NT2/D1 (cell line): ENCODE results near the gene CFAP61.

Experiments
- DNase-seq: peaks from one replicate; pipeline ENCODE4 v3.0.0-alpha.2; 2011; ENCODE audit warnings: low read depth, low spot score
- H3K27me3 ChIP-seq: 2 replicates; pipeline ENCODE4 v1.6.0; 2011; ENCODE audit warnings: mild to moderate bottlenecking; ENCODE audit not compliant: insufficient read length, insufficient read depth
- H3K36me3 ChIP-seq: 2 replicates; pipeline ENCODE4 v1.6.1; 2011; ENCODE audit warnings: mild to moderate bottlenecking, low read length, mixed read lengths; ENCODE audit not compliant: insufficient read depth, insufficient read length
- H3K4me1 ChIP-seq: 2 replicates; pipeline ENCODE4 v1.5.1; 2011; ENCODE audit not compliant: insufficient read depth, insufficient read length
- H3K4me3 ChIP-seq: 2 replicates; pipeline ENCODE4 v1.5.1; 2011; ENCODE audit warnings: low read depth; ENCODE audit not compliant: insufficient read length
- H3K9ac ChIP-seq: 2 replicates; pipeline ENCODE4 v1.6.0; 2011; ENCODE audit warnings: low read depth; ENCODE audit not compliant: insufficient read length
- H3K9me3 ChIP-seq: 2 replicates; pipeline ENCODE4 v1.5.1; 2011; ENCODE audit warnings: mild to moderate bottlenecking, low read length; ENCODE audit not compliant: insufficient read depth
- SUZ12 ChIP-seq: IDR thresholded peaks from 2 replicates; pipeline ENCODE4 v1.6.1; 2011; ENCODE audit not compliant: insufficient read length, insufficient read depth; ENCODE audit errors: extremely low read depth
- YY1 ChIP-seq: IDR thresholded peaks from 2 replicates; pipeline ENCODE4 v1.6.1; 2011; ENCODE audit not compliant: insufficient read length, insufficient read depth
- ZNF274 ChIP-seq: IDR thresholded peaks from 2 replicates; pipeline ENCODE4 v1.6.1; 2011; ENCODE audit warnings: mild to moderate bottlenecking, low read depth, low read length

The CFAP61 gene

GRCh38 chr20:20148779-20149178, 96.4 kb downstream of the CFAP61 start:
- H3K4me3 ChIP-seq = no peak overlapping the region
- TF ChIP-seq SUZ12 (no peak), ZNF274 (no peak), YY1 (no peak)
- H3K9me3 ChIP-seq = 0 out of 2 replicates have a peak, but pooled peaks cover 9% of the 10 kb centered on the region
- no peaks in the 10 kb centered on the region for H3K27me3 ChIP-seq
- H3K4me1 ChIP-seq = no peaks in the 10 kb centered on the region
- no peak overlapping the region for H3K9ac ChIP-seq
- DNase-seq = no peak
- H3K36me3 ChIP-seq = no peaks in the 10 kb centered on the region

GRCh38 chr20:20150241-20150640, 97.9 kb downstream of the CFAP61 start:
- H3K36me3 ChIP-seq = no peaks in the 10 kb centered on the region
- TF ChIP-seq ZNF274 (no peak), YY1 (no peak), SUZ12 (no peak)

GRCh38 chr20:20160520-20160919, 108.2 kb downstream of the CFAP61 start:
- no peak for DNase-seq
- H3K36me3 ChIP-seq = no peaks in the 10 kb centered on the region
- no peak for TF ChIP-seq ZNF274
- no peak for TF ChIP-seq YY1
- TF ChIP-seq SUZ12 = no peak

More at GRCh38 chr20:20150241-20150640, 97.9 kb downstream of the CFAP61 start:
- Histone ChIP-seq H3K4me3 (no peak overlapping the region), H3K9ac (no peak overlapping the region), H3K27me3 (no peaks in the 10 kb centered on the region), H3K9me3 (0 out of 2 replicates have a peak, but pooled peaks cover 9% of the 10 kb centered on the region), H3K4me1 (no peaks in the 10 kb centered on the region)
- DNase-seq = no peak

DNA sequence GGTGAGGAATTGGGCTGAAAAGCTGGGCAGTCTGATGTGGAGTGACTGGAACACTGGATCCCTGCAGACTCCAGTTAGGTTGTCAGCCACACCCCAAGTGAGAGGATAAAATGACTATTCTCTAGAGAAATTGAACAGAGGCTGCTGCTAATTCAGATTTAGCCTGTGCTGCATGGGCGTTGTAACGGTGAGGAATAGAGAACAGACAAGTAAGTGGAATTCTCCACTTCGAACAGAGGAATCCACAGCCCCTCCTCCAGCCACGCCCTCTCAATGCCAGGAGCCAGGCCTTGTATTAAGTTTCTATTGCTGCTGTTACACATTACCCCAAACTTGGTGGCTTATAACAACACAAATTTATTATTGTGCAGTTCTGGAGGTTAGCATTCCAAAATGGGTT, 109.3 kb downstream of the CFAP61 start:
- no peak overlapping the region for H3K4me3 ChIP-seq
- H3K9me3 ChIP-seq = peaks cover 6% of the 10 kb centered on the region; the same call in 1 of the 2 replicates
- no peaks in the 10 kb centered on the region for H3K27me3 ChIP-seq
- H3K4me1 ChIP-seq = no peaks in the 10 kb centered on the region
- no peaks in the 10 kb centered on the region for H3K36me3 ChIP-seq
- no peak for DNase-seq
- no peak overlapping the region for H3K9ac ChIP-seq
- TF ChIP-seq SUZ12 (no peak), ZNF274 (no peak), YY1 (no peak)

More at GRCh38 chr20:20160520-20160919, 108.2 kb downstream of the CFAP61 start:
- no peaks in the 10 kb centered on the region for H3K27me3 ChIP-seq
- H3K9me3 ChIP-seq = peaks cover 6% of the 10 kb centered on the region; the same call in 1 of the 2 replicates
- no peaks in the 10 kb centered on the region for H3K4me1 ChIP-seq
- no peak overlapping the region for H3K4me3 ChIP-seq
- no peak overlapping the region for H3K9ac ChIP-seq

- no peak overlapping the region for H3K9ac ChIP-seq
- no peaks in the 10 kb centered on the region for H3K36me3 ChIP-seq
- no peak for TF ChIP-seq SUZ12
- no peak for TF ChIP-seq ZNF274
- no peak for DNase-seq
- no peak overlapping the region for H3K4me3 ChIP-seq
- H3K4me1 ChIP-seq = no peaks in the 10 kb centered on the region
- peaks cover 5% of the 10 kb centered on the region; the same call in 1 of the 2 replicates for H3K9me3 ChIP-seq
- H3K27me3 ChIP-seq = no peaks in the 10 kb centered on the region
Observed at GRCh38 chr20:20167698-20168097, 115.4 kb downstream of the CFAP61 start.

DNA sequence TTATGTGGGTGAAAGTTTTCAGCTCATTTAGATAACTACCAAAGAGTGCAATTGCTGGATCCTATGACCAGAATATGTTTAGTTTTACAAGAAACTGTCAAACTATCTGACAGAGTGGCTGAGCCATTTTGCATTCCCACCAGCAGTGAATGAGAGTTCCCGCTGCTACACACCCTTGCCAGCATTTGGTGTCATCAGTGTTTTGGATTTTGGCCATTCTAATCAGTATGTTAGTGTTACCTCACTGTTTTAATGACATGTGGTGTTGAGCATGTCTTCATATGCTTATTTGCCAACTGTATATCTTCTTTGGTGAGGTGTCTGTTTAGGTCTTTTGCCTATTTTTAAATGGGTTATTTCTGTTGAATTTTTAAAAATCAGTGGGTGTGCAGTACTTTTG, 120.9 kb downstream of the CFAP61 start:
- no peaks in the 10 kb centered on the region for H3K27me3 ChIP-seq
- no peaks in the 10 kb centered on the region for H3K4me1 ChIP-seq
- H3K4me3 ChIP-seq = no peak overlapping the region
- no peak overlapping the region for H3K9ac ChIP-seq
- no peaks in the 10 kb centered on the region for H3K36me3 ChIP-seq
- TF ChIP-seq ZNF274 = no peak
- TF ChIP-seq YY1 = no peak
- TF ChIP-seq SUZ12 = no peak
- H3K9me3 ChIP-seq = peaks cover 5% of the 10 kb centered on the region; the same call in 1 of the 2 replicates
- DNase-seq = no peak

DNA sequence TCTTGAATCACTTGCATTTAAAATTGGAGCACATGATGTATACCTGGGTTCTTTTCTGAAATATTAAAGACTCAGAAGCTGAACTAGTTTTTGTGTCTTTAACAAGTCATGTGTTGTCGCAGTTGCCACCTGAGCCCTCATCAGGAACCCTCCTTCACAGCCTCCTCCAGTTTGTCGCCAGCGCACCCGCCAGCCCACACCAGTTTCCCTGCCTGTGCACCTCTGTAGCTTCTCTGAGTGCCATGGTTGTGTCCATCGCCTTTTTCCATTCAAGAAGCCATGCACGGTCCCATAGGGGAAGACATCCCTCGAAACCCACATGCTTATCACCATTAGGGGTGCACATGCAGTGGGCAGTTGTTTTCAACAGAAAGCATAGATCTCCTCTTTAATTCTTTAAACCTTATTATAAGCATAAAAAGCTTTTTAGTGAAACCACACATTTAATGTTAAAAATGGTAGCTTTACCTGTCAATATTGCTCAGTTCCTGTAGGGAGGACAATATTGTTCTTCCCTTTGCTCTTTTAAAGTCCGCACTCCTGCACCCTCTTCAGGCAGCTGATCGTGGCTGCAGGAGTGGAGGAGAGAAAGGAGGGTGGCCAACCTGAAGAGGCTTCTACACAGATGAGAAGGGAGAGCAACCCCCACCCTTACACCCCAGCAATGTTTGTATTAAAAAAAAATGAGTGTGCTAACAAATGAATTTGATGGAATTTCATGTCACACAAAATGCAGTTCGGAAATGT, 121.9 kb downstream of the CFAP61 start:
- Histone ChIP-seq H3K4me1 (no peaks in the 10 kb centered on the region), H3K4me3 (no peak overlapping the region), H3K9me3 (peaks cover 5% of the 10 kb centered on the region; the same call in 1 of the 2 replicates), H3K27me3 (no peaks in the 10 kb centered on the region), H3K36me3 (no peaks in the 10 kb centered on the region), H3K9ac (no peak overlapping the region)
- TF ChIP-seq SUZ12 = no peak
- no peak for TF ChIP-seq ZNF274
- no peak for TF ChIP-seq YY1
- DNase-seq = no peak
